C4-2B (cell line): ENCODE data around the gene SCG3.

Source experiments
- H3K27ac ChIP-seq: fragments of 450-650 bp; 2 replicates; pipeline ENCODE4 v1.5.1; 2017
- ZFX ChIP-seq: fragments of 450-650 bp; IDR thresholded peaks from 2 replicates; pipeline ENCODE4 v1.6.1; 2017
- TF ChIP-seq, protein P1 (sequence below): fragments of 450-650 bp; conservative IDR thresholded peaks from 2 replicates; pipeline ENCODE4 v1.5.1; 2017; ENCODE audit warnings: mild to moderate bottlenecking

The SCG3 gene

DNA sequence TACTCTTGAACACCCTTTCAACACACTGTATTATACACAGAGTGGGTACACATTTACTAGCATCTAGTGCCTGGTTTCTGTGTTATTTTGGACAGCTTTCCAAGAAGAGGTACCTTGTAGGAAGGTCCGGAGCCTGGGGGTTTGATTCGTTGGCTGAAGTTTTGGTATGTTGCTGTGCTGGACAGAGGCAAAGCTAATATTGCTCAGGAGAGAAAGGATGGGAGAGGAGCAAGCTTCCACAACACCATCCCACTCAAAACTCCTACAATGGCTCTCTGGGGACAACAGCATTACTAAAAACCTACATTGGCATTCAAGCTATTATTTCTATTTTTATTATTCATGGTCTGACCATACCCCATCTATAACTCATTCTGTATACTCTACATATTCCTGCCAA is 57.2 kb downstream of the SCG3 start:
- TF ChIP-seq ZFX = no peak
- TF ChIP-seq, protein P1, sequence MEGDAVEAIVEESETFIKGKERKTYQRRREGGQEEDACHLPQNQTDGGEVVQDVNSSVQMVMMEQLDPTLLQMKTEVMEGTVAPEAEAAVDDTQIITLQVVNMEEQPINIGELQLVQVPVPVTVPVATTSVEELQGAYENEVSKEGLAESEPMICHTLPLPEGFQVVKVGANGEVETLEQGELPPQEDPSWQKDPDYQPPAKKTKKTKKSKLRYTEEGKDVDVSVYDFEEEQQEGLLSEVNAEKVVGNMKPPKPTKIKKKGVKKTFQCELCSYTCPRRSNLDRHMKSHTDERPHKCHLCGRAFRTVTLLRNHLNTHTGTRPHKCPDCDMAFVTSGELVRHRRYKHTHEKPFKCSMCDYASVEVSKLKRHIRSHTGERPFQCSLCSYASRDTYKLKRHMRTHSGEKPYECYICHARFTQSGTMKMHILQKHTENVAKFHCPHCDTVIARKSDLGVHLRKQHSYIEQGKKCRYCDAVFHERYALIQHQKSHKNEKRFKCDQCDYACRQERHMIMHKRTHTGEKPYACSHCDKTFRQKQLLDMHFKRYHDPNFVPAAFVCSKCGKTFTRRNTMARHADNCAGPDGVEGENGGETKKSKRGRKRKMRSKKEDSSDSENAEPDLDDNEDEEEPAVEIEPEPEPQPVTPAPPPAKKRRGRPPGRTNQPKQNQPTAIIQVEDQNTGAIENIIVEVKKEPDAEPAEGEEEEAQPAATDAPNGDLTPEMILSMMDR = no peak
- no peak overlapping the region for H3K27ac ChIP-seq

DNA sequence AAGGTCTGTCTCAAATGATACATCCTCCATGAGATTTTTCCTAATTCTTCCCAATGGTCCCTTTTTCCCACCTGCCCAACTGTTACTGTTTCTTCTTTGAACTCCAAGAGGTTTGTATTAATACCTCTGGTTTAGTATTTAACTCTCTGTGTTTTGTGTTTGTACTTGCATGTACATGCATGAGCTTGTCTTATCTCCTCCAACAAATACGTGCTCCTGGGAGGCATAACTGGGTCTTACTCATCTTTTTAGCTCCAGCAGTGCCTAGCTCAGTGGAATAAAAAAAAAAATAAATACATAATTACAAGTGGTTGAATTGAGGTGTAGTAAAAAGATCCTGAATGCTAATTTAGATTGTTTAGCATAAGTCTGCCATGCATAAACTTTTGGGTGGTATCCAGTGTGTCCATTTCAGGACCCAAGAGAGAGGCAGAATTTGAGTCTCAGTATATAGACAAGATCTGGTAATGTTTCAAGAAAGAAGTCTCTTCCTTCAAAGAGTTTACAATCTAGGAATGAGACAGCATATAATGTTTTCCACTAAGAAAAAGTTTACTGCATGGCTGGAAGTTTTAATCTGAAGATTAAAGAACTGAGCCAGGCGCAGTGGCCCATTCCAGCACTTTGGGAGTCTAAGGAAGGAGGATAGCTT is 57.9 kb downstream of the SCG3 start:
- TF ChIP-seq, protein P1 = no peak
- no peak for TF ChIP-seq ZFX
- no peak overlapping the region for H3K27ac ChIP-seq

DNA sequence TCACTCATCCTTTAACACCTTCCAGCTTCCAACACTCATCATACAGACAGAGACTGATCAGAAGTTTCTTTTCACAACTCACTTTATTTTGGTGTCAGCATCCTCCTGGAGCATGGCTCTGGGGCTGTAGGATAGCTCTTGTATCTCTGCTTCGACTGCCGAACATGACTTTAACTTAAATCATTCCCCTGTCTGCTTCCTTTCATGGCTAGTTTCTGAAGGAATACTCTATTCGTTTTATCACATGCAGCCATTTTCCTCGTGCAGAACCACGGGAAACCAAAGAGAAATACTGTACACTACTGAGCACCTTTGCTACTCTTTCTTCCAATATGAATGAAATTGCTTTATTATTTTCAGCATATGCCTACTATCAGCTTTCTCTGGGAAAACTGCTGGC is 68.0 kb downstream of the SCG3 start:
- H3K27ac ChIP-seq = no peak overlapping the region
- TF ChIP-seq ZFX = no peak
- TF ChIP-seq, protein P1 = no peak

DNA sequence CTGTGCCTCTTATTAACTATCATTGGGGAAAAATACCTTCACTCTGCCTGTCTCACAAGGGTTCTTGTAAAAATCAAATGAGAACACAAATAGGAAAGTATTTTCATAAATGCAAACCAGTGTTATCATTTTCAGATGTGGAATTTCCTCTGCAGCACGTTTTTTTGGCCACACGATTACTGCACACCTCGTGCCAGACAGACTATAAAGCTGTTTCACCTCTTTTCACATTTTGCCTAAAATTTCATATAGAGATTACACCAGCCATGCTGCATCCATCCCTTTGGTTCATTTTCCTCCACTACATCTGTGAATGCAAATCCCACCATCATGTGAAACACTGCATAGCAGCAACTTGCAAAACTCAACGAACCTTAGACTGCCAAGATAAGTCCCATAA is 68.9 kb downstream of the SCG3 start:
- no peak overlapping the region for H3K27ac ChIP-seq

DNA sequence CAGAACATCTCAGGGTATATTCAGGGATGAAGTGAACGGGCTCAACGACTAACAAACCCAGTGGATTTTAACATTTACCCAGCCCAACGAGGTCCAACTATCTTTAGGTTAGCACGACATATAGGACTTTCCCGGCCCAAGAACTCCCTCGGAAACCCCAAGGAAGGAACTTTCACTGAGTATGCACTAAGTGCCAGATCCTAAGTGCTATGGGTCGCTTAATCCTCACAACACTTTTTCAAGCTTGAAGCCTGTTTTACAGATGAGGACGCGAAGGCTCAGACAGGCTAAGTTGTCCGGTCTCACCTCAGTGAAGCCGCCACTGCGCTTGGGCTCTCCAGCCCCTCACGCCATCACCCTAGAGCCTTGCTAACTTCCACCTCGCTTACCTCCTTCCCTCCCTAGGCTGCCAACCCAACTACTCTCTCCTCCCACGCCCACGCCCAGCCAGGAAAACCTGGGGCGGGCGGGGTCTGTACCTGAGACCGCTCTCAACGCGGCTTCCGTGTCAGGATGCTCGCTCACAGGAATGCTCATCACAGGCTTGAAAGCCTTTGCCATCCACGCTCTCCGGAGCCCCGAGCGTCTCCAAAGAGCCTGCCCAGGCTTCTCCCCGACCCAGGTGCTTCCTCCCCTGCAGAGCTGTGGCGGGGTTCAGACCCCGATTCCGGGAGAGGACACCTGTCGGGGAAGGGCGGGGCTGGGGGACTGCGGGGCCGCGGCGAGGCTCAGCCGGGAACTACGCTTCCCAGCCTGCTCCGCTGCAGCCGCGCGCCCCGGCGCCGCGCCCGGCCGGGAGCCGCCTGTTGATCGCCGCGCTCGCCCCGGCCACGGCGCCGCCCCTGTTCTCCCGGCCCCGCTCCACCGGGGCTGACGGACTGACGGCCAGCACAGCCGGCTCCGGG is 69.7 kb downstream of the SCG3 start, which contains the start of gene TMOD2:
Gene TMOD2, plus strand, starts transcription at position 806 of the 905 bp plus-strand sequence. CDS start 14,845 bp downstream, outside the sequence.
- no peak for TF ChIP-seq ZFX
- TF ChIP-seq, protein P1 = no peak
- no peak within 1 kb of the TSS for H3K27ac ChIP-seq

More for the DNA sequence above, 68.9 kb downstream of the SCG3 start:
- no peak for TF ChIP-seq ZFX
- TF ChIP-seq, protein P1 = no peak

DNA sequence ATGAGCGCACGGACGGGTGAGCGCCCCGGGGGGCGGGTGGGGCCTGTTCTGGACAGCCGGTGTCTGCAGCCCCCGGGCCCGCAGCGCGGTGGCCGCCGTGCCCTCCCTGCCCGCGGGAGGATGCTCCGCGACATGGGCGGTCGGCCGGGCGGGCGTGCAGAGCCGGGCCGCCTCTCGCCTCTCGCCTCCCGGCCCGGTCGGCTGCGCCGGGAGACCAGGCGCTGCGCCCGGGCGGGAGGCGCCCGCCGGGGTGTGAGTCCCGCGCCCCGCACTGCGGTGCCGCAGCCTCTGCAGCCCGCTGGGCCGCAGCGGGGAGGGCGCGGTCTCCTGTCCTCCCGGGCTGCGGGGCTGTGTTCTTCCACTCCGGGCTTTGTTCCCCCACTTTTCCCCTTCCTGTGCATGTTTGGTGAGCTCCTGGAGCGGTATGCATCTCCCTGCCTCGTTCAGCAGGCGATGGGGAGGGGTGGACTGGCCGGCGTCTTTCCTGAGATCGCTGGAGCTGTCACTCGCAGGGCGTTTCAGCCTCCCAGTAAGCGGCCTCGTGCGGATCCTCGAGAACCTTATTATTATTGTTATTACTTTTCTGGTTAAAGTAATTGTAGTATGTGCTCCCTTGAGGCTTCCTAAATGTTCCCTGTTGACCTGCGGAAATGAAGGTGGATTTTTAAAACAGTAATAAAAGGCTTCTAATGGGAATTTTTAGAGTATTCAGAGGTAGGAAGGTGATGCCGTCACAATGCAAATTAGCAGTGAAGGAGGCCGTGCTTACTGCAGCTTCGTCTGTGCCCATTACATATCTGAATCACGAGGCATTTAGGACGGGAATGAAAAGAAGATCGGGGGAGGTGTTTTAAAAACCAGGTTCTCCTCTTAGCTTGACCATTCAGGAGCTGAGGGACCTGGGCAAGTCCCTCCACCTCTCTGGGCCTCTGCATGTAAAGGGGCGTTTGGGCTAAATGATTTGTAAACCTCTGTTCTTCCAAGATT is 70.7 kb downstream of the SCG3 start:
- H3K27ac ChIP-seq = no peak overlapping the region
- TF ChIP-seq, protein P1 = peak; percentile 7; the same call in 1 of the 2 replicates
- TF ChIP-seq ZFX = peak; percentile 53
